CD14-positive monocyte (primary cell): Measurements from ENCODE around the gene CFAP97D1. TPM values are rescaled to one million over a fixed set of nuclear protein-coding genes. Genes with fewer than 3 reads are reported as not detected.

Experiments used
- DNase-seq, 3 donors: peaks; one replicate each; pipeline ENCODE4 v3.0.0-alpha.2; 2011 to 2022
- H2AFZ ChIP-seq: 2 replicates; pipeline ENCODE4 v1.6.0; 2012; ENCODE audit warnings: mild to moderate bottlenecking, low read depth, low read length, inconsistent platforms; ENCODE audit not compliant: insufficient read depth, poor library complexity, severe bottlenecking
- H3K27ac ChIP-seq, 2 donors: 1 replicate in 1 of 2; 2 replicates in 1 of 2; pipeline ENCODE4 v1.5.1; 2012 to 2013; ENCODE audit warnings: low read length in 2 of 2, control low read depth in 1 of 2, inconsistent platforms in 1 of 2, low read depth in 1 of 2, mild to moderate bottlenecking in 1 of 2
- H3K27me3 ChIP-seq, 2 donors: one replicate each; pipeline versions ENCODE4 v1.6.0 to v1.6.1; 2011 to 2013; ENCODE audit warnings: low read length in 2 of 2; ENCODE audit not compliant: control insufficient read depth in 2 of 2, insufficient read depth in 2 of 2
- H3K36me3 ChIP-seq, 2 donors: replicated peaks in 1 of 2; 1 replicate in 1 of 2; 2 replicates in 1 of 2; pipeline versions ENCODE4 v1.5.1 to v1.6.1; 2012 to 2013; ENCODE audit warnings: low read length in 2 of 2, control low read depth in 1 of 2, inconsistent platforms in 1 of 2, mild to moderate bottlenecking in 1 of 2; ENCODE audit not compliant: insufficient read depth in 2 of 2, control insufficient read depth in 1 of 2
- H3K4me1 ChIP-seq, 2 donors: 1 replicate in 1 of 2; 2 replicates in 1 of 2; pipeline versions ENCODE4 v1.5.1 to v1.6.1; 2012 to 2013; ENCODE audit warnings: low read length in 2 of 2, control low read depth in 1 of 2, inconsistent platforms in 1 of 2, mild to moderate bottlenecking in 1 of 2, moderate library complexity in 1 of 2; ENCODE audit not compliant: insufficient read depth in 2 of 2, control insufficient read depth in 1 of 2
- H3K4me2 ChIP-seq: replicated peaks from 2 replicates; pipeline ENCODE3; 2012; ENCODE audit warnings: low read length, moderate library complexity, mild to moderate bottlenecking; ENCODE audit not compliant: poor library complexity, severe bottlenecking; ENCODE audit errors: extremely low read depth
- H3K4me3 ChIP-seq, 3 experiments: fragments of 200-600 bp in 1 of 3; sonication (generic) in 1 of 3; replicated peaks in 1 of 3; 1 replicate in 2 of 3; 2 replicates in 1 of 3; pipeline ENCODE4 v1.5.1; 2011 to 2013; ENCODE audit warnings: low read length in 3 of 3, mild to moderate bottlenecking in 3 of 3, control low read depth in 2 of 3, low read depth in 2 of 3, inconsistent platforms in 1 of 3, moderate library complexity in 1 of 3
- H3K79me2 ChIP-seq: 2 replicates; pipeline ENCODE4 v1.6.0; 2012; ENCODE audit warnings: mild to moderate bottlenecking, control low read depth, inconsistent platforms, low read length, moderate library complexity; ENCODE audit not compliant: insufficient read depth
- H3K9ac ChIP-seq: 2 replicates; pipeline ENCODE4 v1.6.0; 2017; ENCODE audit warnings: low read length, mild to moderate bottlenecking; ENCODE audit not compliant: insufficient read depth, poor library complexity, severe bottlenecking
- H3K9me3 ChIP-seq, 2 donors: replicated peaks in 1 of 2; 1 replicate in 1 of 2; 2 replicates in 1 of 2; pipeline versions ENCODE4 v1.5.1 to v1.6.1; 2012 to 2013; ENCODE audit warnings: low read length in 2 of 2, control low read depth in 1 of 2; ENCODE audit not compliant: control insufficient read depth in 1 of 2, insufficient read depth in 1 of 2
- H4K20me1 ChIP-seq: 2 replicates; pipeline ENCODE4 v1.6.0; 2012; ENCODE audit warnings: mild to moderate bottlenecking, low read length, control low read depth, moderate library complexity; ENCODE audit not compliant: insufficient read depth
- H3K27ac Mint-ChIP-seq, 7 donors: one replicate each; pipeline ENCODE4 v1.8.0; 2020; ENCODE audit warnings: mild to moderate bottlenecking in 7 of 7, mixed read lengths in 7 of 7, moderate library complexity in 6 of 7, inconsistent platforms in 2 of 7
- H3K27me3 Mint-ChIP-seq, 3 donors: one replicate each; pipeline ENCODE4 v1.8.0; 2021 to 2022; ENCODE audit warnings: low read depth in 3 of 3, mild to moderate bottlenecking in 3 of 3, mixed read lengths in 3 of 3, moderate library complexity in 3 of 3, inconsistent platforms in 1 of 3
- H3K36me3 Mint-ChIP-seq, 2 donors: one replicate each; pipeline ENCODE4 v1.8.0; 2020; ENCODE audit warnings: mixed read lengths in 2 of 2, inconsistent platforms in 1 of 2, mild to moderate bottlenecking in 1 of 2
- H3K4me1 Mint-ChIP-seq: one replicate; pipeline ENCODE4 v1.8.0; 2020; ENCODE audit warnings: mild to moderate bottlenecking, mixed read lengths
- H3K4me3 Mint-ChIP-seq, 2 donors: one replicate each; pipeline ENCODE4 v1.8.0; 2020; ENCODE audit warnings: mild to moderate bottlenecking in 2 of 2, mixed read lengths in 2 of 2, moderate library complexity in 1 of 2
- H3K9me3 Mint-ChIP-seq, 7 donors: one replicate each; pipeline ENCODE4 v1.8.0; 2020 to 2022; ENCODE audit warnings: mixed read lengths in 7 of 7, mild to moderate bottlenecking in 6 of 7, moderate library complexity in 6 of 7, inconsistent platforms in 2 of 7
- WGBS: methylation state at CpG from one replicate; pipeline ENCODE4 v1.1.5; 2013; ENCODE audit warnings: missing lambda C conversion rate; ENCODE audit not compliant: insufficient coverage; 5-methylcytosine and 5-hydroxymethylcytosine counted together
- intact Hi-C, 2 donors: fragments of 100-400 bp; cut with micrococcal nuclease; formaldehyde crosslinking; loops; one replicate each; pipeline versions ENCODE4 v1.15.0 to v1.15.1; 2023
- polyA plus RNA-seq, 3 donors: library from polyadenylated mRNA; depleted of rRNA in 1 of 3; unstranded in 2 of 3; stranded (reverse) in 1 of 3; fragments of 300-500 nt in 2 of 3; fragments of >200 nt in 1 of 3; fragmentation: Illumina TruSeq in 2 of 3; gene quantifications; 1 replicate in 2 of 3; 2 replicates in 1 of 3; pipeline ENCODE4 v1.2.3, GENCODE V29; 2012 to 2021
- TF ChIP-seq, protein P1 (sequence below): fragments of 200-600 bp; IDR thresholded peaks from one replicate; pipeline ENCODE4 v1.8.0; 2022; ENCODE audit warnings: antibody characterized with exemption, mild to moderate bottlenecking

CFAP97D1 gene
- polyA plus RNA-seq, 3 donors = 0.07 TPM; not detected in 2

DNA sequence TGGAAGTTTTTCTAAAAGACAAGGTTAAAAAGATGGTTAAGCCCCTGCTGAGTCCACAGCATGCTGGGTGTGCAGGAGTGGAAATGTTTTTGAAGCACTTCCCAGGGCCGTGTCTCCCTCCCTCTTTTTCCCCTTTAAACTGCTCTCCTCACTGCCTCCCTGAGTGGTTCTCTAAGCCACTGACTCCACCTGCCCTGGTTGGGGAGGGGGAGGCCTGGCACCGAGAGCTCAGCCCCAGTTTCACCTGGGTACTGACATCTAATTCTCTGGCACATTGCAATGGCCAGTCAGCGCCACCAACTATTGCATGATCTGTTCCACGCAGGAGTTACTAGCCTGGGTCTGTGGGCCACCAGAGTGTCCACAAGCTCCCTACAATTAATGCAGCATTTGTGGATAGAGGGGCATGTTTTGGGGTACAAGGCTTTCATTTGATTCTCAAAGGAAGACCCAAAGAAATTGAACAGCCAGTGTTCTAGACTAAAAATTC lies 30.0 kb downstream of the CFAP97D1 start:
- peaks cover 11 to 13% of the 10 kb centered on the region in 2 donors for H3K4me1 ChIP-seq
- WGBS = no CpG with 5 or more reads among the region's 4 CpGs
- H3K9me3 ChIP-seq = no peaks in the 10 kb centered on the region
- Mint-ChIP-seq H3K27ac (no peak overlapping the region), H3K27me3 (peaks cover 0 to 3% (median 2%) of the 10 kb centered on the region in 3 donors), H3K9me3 (peaks cover 0 to 2% (median 0%) of the 10 kb centered on the region in 7 donors), H3K4me1 (peaks cover 16% of the 10 kb centered on the region), H3K4me3 (no peak overlapping the region), H3K36me3 (peaks cover 0 to 3% of the 10 kb centered on the region in 2 donors)
- TF ChIP-seq, protein P1, sequence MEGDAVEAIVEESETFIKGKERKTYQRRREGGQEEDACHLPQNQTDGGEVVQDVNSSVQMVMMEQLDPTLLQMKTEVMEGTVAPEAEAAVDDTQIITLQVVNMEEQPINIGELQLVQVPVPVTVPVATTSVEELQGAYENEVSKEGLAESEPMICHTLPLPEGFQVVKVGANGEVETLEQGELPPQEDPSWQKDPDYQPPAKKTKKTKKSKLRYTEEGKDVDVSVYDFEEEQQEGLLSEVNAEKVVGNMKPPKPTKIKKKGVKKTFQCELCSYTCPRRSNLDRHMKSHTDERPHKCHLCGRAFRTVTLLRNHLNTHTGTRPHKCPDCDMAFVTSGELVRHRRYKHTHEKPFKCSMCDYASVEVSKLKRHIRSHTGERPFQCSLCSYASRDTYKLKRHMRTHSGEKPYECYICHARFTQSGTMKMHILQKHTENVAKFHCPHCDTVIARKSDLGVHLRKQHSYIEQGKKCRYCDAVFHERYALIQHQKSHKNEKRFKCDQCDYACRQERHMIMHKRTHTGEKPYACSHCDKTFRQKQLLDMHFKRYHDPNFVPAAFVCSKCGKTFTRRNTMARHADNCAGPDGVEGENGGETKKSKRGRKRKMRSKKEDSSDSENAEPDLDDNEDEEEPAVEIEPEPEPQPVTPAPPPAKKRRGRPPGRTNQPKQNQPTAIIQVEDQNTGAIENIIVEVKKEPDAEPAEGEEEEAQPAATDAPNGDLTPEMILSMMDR = no peak
- H3K9ac ChIP-seq = no peak overlapping the region
- H3K4me2 ChIP-seq = no peak overlapping the region
- intact Hi-C loops = no loop called here
- no peak overlapping the region for H3K4me3 ChIP-seq
- H2AFZ ChIP-seq = no peak overlapping the region
- no peaks in the 10 kb centered on the region for H4K20me1 ChIP-seq
- no peaks in the 10 kb centered on the region for H3K27me3 ChIP-seq
- no peak overlapping the region for H3K27ac ChIP-seq
- no peaks in the 10 kb centered on the region for H3K36me3 ChIP-seq
- no peak for DNase-seq
- H3K79me2 ChIP-seq = no peaks in the 10 kb centered on the region

DNA sequence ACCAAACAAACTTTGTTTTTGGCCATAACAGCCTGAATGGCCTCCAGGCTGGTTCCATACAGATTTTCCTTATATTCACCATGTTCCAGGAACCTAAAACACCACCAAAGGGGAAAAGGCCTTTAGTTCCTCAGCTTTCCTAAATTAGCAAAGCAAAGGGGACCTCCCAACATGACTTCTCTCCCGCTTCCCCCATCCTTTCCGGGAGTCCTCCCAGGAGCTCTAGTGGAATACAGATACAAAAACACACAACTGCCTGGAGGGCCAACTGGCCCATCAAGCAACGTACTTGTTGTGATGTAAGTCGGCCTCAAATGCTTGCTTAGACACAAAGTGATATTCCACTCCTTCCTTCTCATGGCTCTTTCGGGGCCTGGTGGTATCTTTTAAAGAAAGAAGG lies 30.6 kb downstream of the CFAP97D1 start:
- no peaks in the 10 kb centered on the region for H3K9me3 ChIP-seq
- Mint-ChIP-seq H3K36me3 (peaks cover 0 to 3% of the 10 kb centered on the region in 2 donors), H3K4me3 (no peak overlapping the region), H3K27ac (no peak overlapping the region), H3K9me3 (peaks cover 0 to 2% (median 0%) of the 10 kb centered on the region in 7 donors), H3K27me3 (peaks cover 0 to 3% (median 2%) of the 10 kb centered on the region in 3 donors), H3K4me1 (peaks cover 18% of the 10 kb centered on the region)
- intact Hi-C loops = no loop called here
- peaks cover 11 to 15% of the 10 kb centered on the region in 2 donors for H3K4me1 ChIP-seq
- H4K20me1 ChIP-seq = no peaks in the 10 kb centered on the region
- no peak overlapping the region for H3K4me3 ChIP-seq
- no peak overlapping the region for H2AFZ ChIP-seq
- no peak overlapping the region for H3K9ac ChIP-seq
- no peaks in the 10 kb centered on the region for H3K27me3 ChIP-seq
- H3K4me2 ChIP-seq = no peak overlapping the region
- H3K36me3 ChIP-seq = no peaks in the 10 kb centered on the region
- no peaks in the 10 kb centered on the region for H3K79me2 ChIP-seq
- WGBS = 100% methylated on average over 2 of the region's 5 CpGs
- DNase-seq = no peak
- TF ChIP-seq, protein P1 = no peak
- no peak overlapping the region for H3K27ac ChIP-seq
